Memory B cell (primary cell): Measurements from ENCODE around the gene ADM.

ENCODE experiments used
- ATAC-seq: fragments of 150-1000 bp; cut with Tn5 transposase; 2 replicates; pipeline ENCODE4 v1.10.0; 2021; ENCODE audit warnings: low read depth, mild to moderate bottlenecking, moderate library complexity
- DNase-seq, 2 donors: peaks; one replicate each; pipeline ENCODE4 v3.0.0; 2022; ENCODE audit warnings: low spot score in 2 of 2
- H3K27ac Mint-ChIP-seq: one replicate; pipeline ENCODE4 v1.8.0; 2022; ENCODE audit warnings: mild to moderate bottlenecking, moderate library complexity, mixed read lengths
- H3K27me3 Mint-ChIP-seq: one replicate; pipeline ENCODE4 v1.8.0; 2022; ENCODE audit warnings: mixed read lengths
- H3K36me3 Mint-ChIP-seq: one replicate; pipeline ENCODE4 v1.8.0; 2022; ENCODE audit warnings: mild to moderate bottlenecking, mixed read lengths
- H3K4me1 Mint-ChIP-seq: one replicate; pipeline ENCODE4 v1.8.0; 2022; ENCODE audit warnings: mixed read lengths
- H3K4me3 Mint-ChIP-seq: one replicate; pipeline ENCODE4 v1.8.0; 2022; ENCODE audit warnings: mild to moderate bottlenecking, moderate library complexity, mixed read lengths
- H3K9me3 Mint-ChIP-seq: one replicate; pipeline ENCODE4 v1.8.0; 2022; ENCODE audit warnings: mixed read lengths

The ADM gene

DNA sequence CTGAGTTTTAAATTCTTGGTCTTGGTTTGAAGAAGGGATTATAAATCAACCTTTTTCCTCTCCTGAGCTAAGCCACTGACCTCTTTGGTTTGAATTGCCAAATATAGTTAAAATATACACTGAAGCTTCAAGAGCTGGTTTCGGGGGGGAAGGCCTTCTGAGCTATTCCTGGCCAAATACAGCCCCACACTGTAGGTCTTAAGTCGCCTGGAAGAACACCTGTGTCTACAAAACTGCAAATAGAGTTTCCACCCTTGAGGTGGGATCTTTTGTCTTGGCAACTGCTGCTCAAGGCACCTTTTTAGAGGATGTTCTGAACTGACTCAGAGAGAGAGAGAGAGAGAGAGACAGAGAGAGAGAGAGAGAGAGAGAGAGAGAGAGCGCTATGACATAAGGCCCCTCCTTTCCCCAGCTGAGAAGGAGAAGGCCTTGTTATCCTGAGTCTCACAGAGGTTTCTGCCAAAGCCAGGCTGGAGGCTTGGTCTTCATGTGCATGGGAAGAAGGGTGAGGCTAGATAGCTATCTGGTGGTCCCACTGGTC is 5.5 kb downstream of the ADM start:
- no peak overlapping the region for H3K27ac Mint-ChIP-seq
- peaks cover 9% of the 10 kb centered on the region for H3K27me3 Mint-ChIP-seq
- ATAC-seq (no peak), DNase-seq (no peak)
- no peaks in the 10 kb centered on the region for H3K9me3 Mint-ChIP-seq
- H3K4me1 Mint-ChIP-seq = peaks cover 19% of the 10 kb centered on the region
- H3K36me3 Mint-ChIP-seq = no peaks in the 10 kb centered on the region
- H3K4me3 Mint-ChIP-seq = no peak overlapping the region

- DNase-seq (no peak), ATAC-seq (no peak)
- Mint-ChIP-seq H3K27ac (no peak overlapping the region), H3K4me1 (peaks cover 11% of the 10 kb centered on the region), H3K9me3 (no peaks in the 10 kb centered on the region), H3K36me3 (no peaks in the 10 kb centered on the region), H3K4me3 (no peak overlapping the region), H3K27me3 (peaks cover 5% of the 10 kb centered on the region)
Observed at GRCh38 chr11:10311802-10312201, 6.9 kb downstream of the ADM start.

- H3K4me3 Mint-ChIP-seq = no peak overlapping the region
- ATAC-seq (peak; percentile 92), DNase-seq (peak in 1 of 2 donors; percentile 67)
- peaks cover 17% of the 10 kb centered on the region for H3K4me1 Mint-ChIP-seq
- no peaks in the 10 kb centered on the region for H3K36me3 Mint-ChIP-seq
- peaks cover 1% of the 10 kb centered on the region for H3K27me3 Mint-ChIP-seq
- H3K27ac Mint-ChIP-seq = no peak overlapping the region
- no peaks in the 10 kb centered on the region for H3K9me3 Mint-ChIP-seq
Observed at GRCh38 chr11:10314199-10315072, 9.6 kb downstream of the ADM start.

GRCh38 chr11:10315083-10315482 is 10.2 kb downstream of the ADM start:
- Mint-ChIP-seq H3K9me3 (no peaks in the 10 kb centered on the region), H3K4me3 (no peak overlapping the region), H3K27ac (no peak overlapping the region), H3K4me1 (peaks cover 17% of the 10 kb centered on the region), H3K27me3 (peaks cover 1% of the 10 kb centered on the region), H3K36me3 (no peaks in the 10 kb centered on the region)
- DNase-seq = no peak
- no peak for ATAC-seq

DNA sequence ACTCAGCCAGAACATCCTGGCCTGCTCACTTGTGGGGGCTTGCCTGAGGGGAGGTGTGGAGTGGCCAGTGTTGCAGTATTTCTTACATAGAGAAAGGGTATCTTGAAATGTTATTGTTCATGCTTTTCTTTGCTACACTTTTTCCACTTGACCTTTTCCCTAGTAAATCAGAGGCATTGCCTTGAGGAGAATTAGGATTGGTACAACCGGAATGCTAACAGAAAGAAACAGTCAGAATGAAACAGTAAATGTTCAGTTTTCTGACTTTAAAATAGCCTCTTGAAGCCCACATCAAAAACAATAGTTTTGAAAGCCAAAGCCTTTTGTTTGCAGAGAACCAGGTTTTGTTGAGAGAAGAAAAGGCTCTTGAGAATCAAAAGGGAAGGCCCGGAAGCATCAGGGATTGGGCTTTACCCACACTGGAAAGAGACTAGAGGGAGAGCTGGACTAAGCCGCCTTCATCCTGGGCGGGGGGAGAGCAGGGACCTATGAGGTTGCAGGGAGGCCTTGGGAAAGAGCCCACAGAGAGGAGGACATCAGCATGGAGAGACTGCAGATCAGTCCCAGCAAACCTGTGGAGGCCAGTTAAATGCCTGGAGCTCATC is 12.4 kb downstream of the ADM start:
- ATAC-seq (no peak), DNase-seq (no peak)
- Mint-ChIP-seq H3K27me3 (peaks cover 1% of the 10 kb centered on the region), H3K4me1 (peaks cover 17% of the 10 kb centered on the region), H3K36me3 (no peaks in the 10 kb centered on the region), H3K4me3 (no peak overlapping the region), H3K9me3 (no peaks in the 10 kb centered on the region), H3K27ac (peak overlapping the region; percentile 79)

GRCh38 chr11:10317776-10318526 is 13.1 kb downstream of the ADM start:
- H3K4me3 Mint-ChIP-seq = no peak overlapping the region
- DNase-seq (peak in 1 of 2 donors; percentile 27), ATAC-seq (peak; percentile 67)
- H3K9me3 Mint-ChIP-seq = no peaks in the 10 kb centered on the region
- H3K4me1 Mint-ChIP-seq = peaks cover 17% of the 10 kb centered on the region
- H3K27me3 Mint-ChIP-seq = peaks cover 1% of the 10 kb centered on the region
- H3K27ac Mint-ChIP-seq = peak overlapping the region; percentile 79
- H3K36me3 Mint-ChIP-seq = no peaks in the 10 kb centered on the region

GRCh38 chr11:10318527-10318802 is 13.6 kb downstream of the ADM start:
- DNase-seq = no peak
- Mint-ChIP-seq H3K36me3 (no peaks in the 10 kb centered on the region), H3K27ac (peak overlapping the region; percentile 79), H3K4me3 (no peak overlapping the region), H3K4me1 (peaks cover 17% of the 10 kb centered on the region), H3K9me3 (no peaks in the 10 kb centered on the region), H3K27me3 (peaks cover 2% of the 10 kb centered on the region)
- ATAC-seq = no peak

DNA sequence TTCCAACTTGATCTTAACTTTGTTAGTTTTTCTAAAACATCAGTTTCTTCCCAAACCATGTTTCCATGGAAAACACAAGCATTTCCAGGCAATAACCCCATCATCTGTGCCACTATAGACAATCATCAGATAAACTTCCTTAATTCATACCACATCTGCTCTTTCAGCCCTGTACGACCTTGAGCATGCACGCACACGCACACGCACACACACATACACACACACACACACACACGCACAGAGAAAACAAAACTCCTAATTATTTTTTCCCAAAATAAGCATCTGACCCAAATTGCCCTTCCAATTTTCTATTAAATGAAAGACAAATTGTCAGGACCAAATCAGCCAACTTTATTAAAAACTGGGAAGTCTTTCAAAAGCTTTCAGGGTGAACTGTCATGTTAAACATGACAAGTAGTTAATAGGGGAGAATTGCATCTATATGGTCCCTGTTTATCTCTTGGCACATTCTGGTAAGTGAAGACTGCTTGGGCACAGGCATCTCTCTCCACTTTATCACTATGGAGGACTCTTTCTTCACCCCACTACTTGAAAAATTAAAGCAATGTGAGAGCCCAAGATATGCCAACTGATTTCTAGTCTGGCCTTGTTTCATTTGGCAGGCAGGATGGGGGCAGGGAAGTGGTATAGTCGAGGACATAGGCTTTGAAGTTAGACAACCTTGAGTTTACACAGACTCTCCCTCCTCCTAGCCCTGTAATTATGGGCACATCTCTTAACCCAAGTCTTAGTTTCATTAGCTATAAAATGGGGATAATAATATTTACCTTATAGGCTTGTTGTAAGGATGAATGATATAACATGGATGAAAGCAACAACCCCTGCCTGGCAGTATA is 15.1 kb downstream of the ADM start:
- ATAC-seq = no peak
- Mint-ChIP-seq H3K27me3 (peaks cover 6% of the 10 kb centered on the region), H3K4me3 (no peak overlapping the region), H3K27ac (no peak overlapping the region), H3K4me1 (peaks cover 15% of the 10 kb centered on the region), H3K9me3 (no peaks in the 10 kb centered on the region), H3K36me3 (no peaks in the 10 kb centered on the region)
- DNase-seq = no peak

DNA sequence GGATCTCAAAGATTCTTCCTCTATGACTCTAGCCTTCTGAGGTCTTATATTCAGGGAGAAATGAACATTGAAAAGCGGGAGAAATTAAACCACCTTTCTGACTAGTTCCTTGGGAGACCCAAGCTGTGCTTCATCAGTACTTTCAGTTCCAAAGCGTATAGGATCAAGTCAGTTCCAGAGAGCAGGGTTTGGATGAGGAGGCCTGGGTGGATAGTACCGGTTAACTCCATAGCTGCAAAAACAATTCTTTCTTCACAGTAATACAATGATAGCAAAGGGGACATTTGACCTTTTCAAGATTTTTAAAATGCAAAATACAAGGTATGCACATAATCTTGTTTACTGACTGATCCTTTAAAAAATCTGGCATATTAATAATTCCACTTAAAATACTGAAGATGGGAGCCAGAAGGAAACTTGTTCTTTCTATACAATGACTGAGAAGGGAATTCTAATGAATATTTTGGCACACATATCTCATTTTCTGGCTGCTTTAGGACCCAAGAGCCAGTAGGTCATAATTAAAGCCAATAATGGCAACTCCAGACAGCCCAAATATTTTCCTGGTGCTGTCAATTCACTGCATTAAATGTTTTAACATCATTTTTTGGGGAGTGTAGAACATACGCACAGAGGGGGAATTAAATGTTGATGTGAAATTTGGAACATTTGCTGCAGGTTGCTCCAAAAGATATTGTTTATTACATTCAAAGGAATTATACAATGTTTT is 16.0 kb downstream of the ADM start:
- H3K4me3 Mint-ChIP-seq = no peak overlapping the region
- no peak for ATAC-seq
- peaks cover 6% of the 10 kb centered on the region for H3K27me3 Mint-ChIP-seq
- H3K36me3 Mint-ChIP-seq = no peaks in the 10 kb centered on the region
- DNase-seq = no peak
- H3K27ac Mint-ChIP-seq = no peak overlapping the region
- no peaks in the 10 kb centered on the region for H3K9me3 Mint-ChIP-seq
- H3K4me1 Mint-ChIP-seq = peaks cover 15% of the 10 kb centered on the region

GRCh38 chr11:10322401-10322800 is 17.5 kb downstream of the ADM start:
- DNase-seq = no peak
- Mint-ChIP-seq H3K9me3 (no peaks in the 10 kb centered on the region), H3K36me3 (no peaks in the 10 kb centered on the region), H3K4me3 (no peak overlapping the region), H3K27ac (no peak overlapping the region), H3K27me3 (peaks cover 6% of the 10 kb centered on the region), H3K4me1 (peaks cover 13% of the 10 kb centered on the region)
- ATAC-seq = no peak

- Mint-ChIP-seq H3K4me3 (no peak overlapping the region), H3K9me3 (no peaks in the 10 kb centered on the region), H3K36me3 (no peaks in the 10 kb centered on the region), H3K4me1 (peaks cover 6% of the 10 kb centered on the region), H3K27ac (no peak overlapping the region), H3K27me3 (peaks cover 6% of the 10 kb centered on the region)
- DNase-seq (peak in 1 of 2 donors; percentile 38), ATAC-seq (peak; percentile 72)
Observed at GRCh38 chr11:10322830-10323792, 18.2 kb downstream of the ADM start.

GRCh38 chr11:10323793-10324170 is 18.9 kb downstream of the ADM start:
- Mint-ChIP-seq H3K27me3 (peaks cover 9% of the 10 kb centered on the region), H3K36me3 (no peaks in the 10 kb centered on the region), H3K9me3 (no peaks in the 10 kb centered on the region), H3K4me1 (no peaks in the 10 kb centered on the region), H3K4me3 (no peak overlapping the region), H3K27ac (no peak overlapping the region)
- ATAC-seq (no peak), DNase-seq (no peak)
